Colonic mucosa (tissue), 4 donors: ENCODE data around the gene RUFY3. TPM values are rescaled to one million over a fixed set of nuclear protein-coding genes. Genes with fewer than 3 reads are reported as not detected.
A peak's percentile ranks its signal among the peaks of the same experiment; 100 is the strongest.

Experiments
- DNase-seq: peaks from one replicate; pipeline ENCODE4 v3.0.0-alpha.2; 2020
- H3K27ac ChIP-seq: fragments of 200-600 bp; one replicate; pipeline ENCODE4 v1.8.0; 2021
- H3K27me3 ChIP-seq: fragments of 200-600 bp; one replicate; pipeline ENCODE4 v1.8.0; 2021
- H3K36me3 ChIP-seq: fragments of 200-600 bp; one replicate; pipeline ENCODE4 v1.8.0; 2021
- H3K4me1 ChIP-seq: fragments of 200-600 bp; one replicate; pipeline ENCODE4 v1.8.0; 2021; ENCODE audit warnings: mild to moderate bottlenecking
- H3K4me3 ChIP-seq: fragments of 200-600 bp; one replicate; pipeline ENCODE4 v1.8.0; 2021
- H3K9ac ChIP-seq, 2 donors: one replicate each; pipeline ENCODE4 v1.7.0; 2013; ENCODE audit warnings: control low read depth in 2 of 2, low read depth in 2 of 2, low read length in 2 of 2
- H3K9me3 ChIP-seq: fragments of 200-600 bp; one replicate; pipeline ENCODE4 v1.8.0; 2021
- CTCF ChIP-seq: fragments of 200-600 bp; IDR thresholded peaks from one replicate; pipeline ENCODE4 v1.8.0; 2022; ENCODE audit warnings: antibody characterized with exemption, mild to moderate bottlenecking
- intact Hi-C: fragments of 100-400 bp; cut with DNase I; formaldehyde crosslinking; loops from one replicate; pipeline ENCODE4 v1.14.1; 2022
- total RNA-seq, 2 donors: library from RNA; stranded (reverse); fragmentation: NEBNext Ultra II Directional in 1 of 2; extraction: Animal tissue kit (Norgen Biotek cat#: 25700) in 1 of 2; gene quantifications; one replicate each; pipeline ENCODE4 v1.2.1, GENCODE V29; 2021
- donor health status: healthy.
- donor health status: DM: no; HTN: no; CAD: no.
- donor health status: DM: no; HTN: no; CAD: no.

RUFY3 gene
- total RNA-seq: 10 to 100 TPM; 28.8 to 29.4 TPM

- no peaks in the 10 kb centered on the region for H3K36me3 ChIP-seq
- no peak within 1 kb of the TSS for H3K27ac ChIP-seq
- no peak for DNase-seq
- no peaks in the 10 kb centered on the region for H3K9me3 ChIP-seq
- H3K4me1 ChIP-seq: no peaks in the 10 kb centered on the region
- TF ChIP-seq CTCF: no peak
- intact Hi-C loops: no loop called here
- H3K27me3 ChIP-seq: no peaks in the 10 kb centered on the region
- H3K4me3 ChIP-seq: no peak within 1 kb of the TSS
- peak within 1 kb of the TSS in 1 of 2 donors; percentile 28 for H3K9ac ChIP-seq
Observed at GRCh38 chr4:70721747-70722146, at the start of gene RUFY3. RUFY3 (plus strand) TSS chr4:70721964; CDS start chr4:70722574, 610 bp downstream.

- H3K27ac ChIP-seq: no peak overlapping the region
- H3K27me3 ChIP-seq: no peaks in the 10 kb centered on the region
- no peak overlapping the region for H3K9ac ChIP-seq
- intact Hi-C loops: no loop called here
- H3K4me1 ChIP-seq: no peaks in the 10 kb centered on the region
- TF ChIP-seq CTCF: no peak
- H3K4me3 ChIP-seq: no peak overlapping the region
- no peak for DNase-seq
- no peaks in the 10 kb centered on the region for H3K36me3 ChIP-seq
- H3K9me3 ChIP-seq: no peaks in the 10 kb centered on the region
Observed at GRCh38 chr4:70674191-70674590, 47.6 kb upstream of the RUFY3 start.

GRCh38 chr4:70674731-70675130 is 47.0 kb upstream of the RUFY3 start:
- no peaks in the 10 kb centered on the region for H3K9me3 ChIP-seq
- H3K4me3 ChIP-seq: no peak overlapping the region
- H3K4me1 ChIP-seq: no peaks in the 10 kb centered on the region
- DNase-seq: no peak
- H3K27me3 ChIP-seq: no peaks in the 10 kb centered on the region
- intact Hi-C loops: no loop called here
- H3K27ac ChIP-seq: no peak overlapping the region
- no peak overlapping the region for H3K9ac ChIP-seq
- no peaks in the 10 kb centered on the region for H3K36me3 ChIP-seq
- TF ChIP-seq CTCF: no peak

- no peak overlapping the region for H3K27ac ChIP-seq
- no peaks in the 10 kb centered on the region for H3K4me1 ChIP-seq
- DNase-seq: no peak
- no peaks in the 10 kb centered on the region for H3K36me3 ChIP-seq
- intact Hi-C loops: no loop called here
- H3K27me3 ChIP-seq: no peaks in the 10 kb centered on the region
- H3K9me3 ChIP-seq: no peaks in the 10 kb centered on the region
- no peak for TF ChIP-seq CTCF
- H3K4me3 ChIP-seq: no peak overlapping the region
- no peak overlapping the region for H3K9ac ChIP-seq
Observed at GRCh38 chr4:70676554-70677090, 45.1 kb upstream of the RUFY3 start.

- intact Hi-C loops: no loop called here
- no peaks in the 10 kb centered on the region for H3K9me3 ChIP-seq
- H3K27ac ChIP-seq: no peak overlapping the region
- no peak overlapping the region for H3K9ac ChIP-seq
- H3K27me3 ChIP-seq: no peaks in the 10 kb centered on the region
- TF ChIP-seq CTCF: no peak
- H3K4me1 ChIP-seq: no peaks in the 10 kb centered on the region
- H3K4me3 ChIP-seq: no peak overlapping the region
- H3K36me3 ChIP-seq: no peaks in the 10 kb centered on the region
- no peak for DNase-seq
Observed at GRCh38 chr4:70678383-70678999, 43.3 kb upstream of the RUFY3 start.
